ENCODE results near the gene CACNB2. TPM values are rescaled to one million over a fixed set of nuclear protein-coding genes. Genes with fewer than 3 reads are reported as not detected.

CACNB2 gene
- total and polyA plus RNA-seq, 2 experiments from 2014 or later: 4.6 to 5.3 TPM

DNA sequence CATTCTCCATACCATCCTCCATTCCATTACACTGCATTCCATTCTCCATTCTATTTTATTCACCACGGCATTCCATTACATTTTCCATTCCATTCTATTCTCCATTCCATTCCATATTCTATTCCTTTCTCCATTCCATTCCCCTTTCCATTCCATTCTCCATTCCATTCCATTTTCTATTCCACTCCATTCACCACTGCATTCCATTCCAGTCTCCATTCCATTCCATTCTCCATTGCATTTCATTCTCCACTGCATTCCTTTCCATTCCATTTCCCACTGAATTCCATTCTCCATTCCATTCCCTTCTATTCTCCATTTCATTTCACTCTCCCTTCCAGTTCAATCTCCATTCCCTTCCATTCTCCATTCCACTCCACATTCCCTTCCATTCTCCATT lies 431.6 kb downstream of the CACNB2 start:
- TF ChIP-seq EZH2phosphoT487 (IDR thresholded peaks at IDR 0.05; ENCODE audit: low read depth, severe bottlenecking, unreplicated experiment) (no peak), EZH2 (IDR thresholded peaks at IDR 0.05; ENCODE audit: borderline replicate concordance) (no peak)
- TF ChIP-seq, protein P1, sequence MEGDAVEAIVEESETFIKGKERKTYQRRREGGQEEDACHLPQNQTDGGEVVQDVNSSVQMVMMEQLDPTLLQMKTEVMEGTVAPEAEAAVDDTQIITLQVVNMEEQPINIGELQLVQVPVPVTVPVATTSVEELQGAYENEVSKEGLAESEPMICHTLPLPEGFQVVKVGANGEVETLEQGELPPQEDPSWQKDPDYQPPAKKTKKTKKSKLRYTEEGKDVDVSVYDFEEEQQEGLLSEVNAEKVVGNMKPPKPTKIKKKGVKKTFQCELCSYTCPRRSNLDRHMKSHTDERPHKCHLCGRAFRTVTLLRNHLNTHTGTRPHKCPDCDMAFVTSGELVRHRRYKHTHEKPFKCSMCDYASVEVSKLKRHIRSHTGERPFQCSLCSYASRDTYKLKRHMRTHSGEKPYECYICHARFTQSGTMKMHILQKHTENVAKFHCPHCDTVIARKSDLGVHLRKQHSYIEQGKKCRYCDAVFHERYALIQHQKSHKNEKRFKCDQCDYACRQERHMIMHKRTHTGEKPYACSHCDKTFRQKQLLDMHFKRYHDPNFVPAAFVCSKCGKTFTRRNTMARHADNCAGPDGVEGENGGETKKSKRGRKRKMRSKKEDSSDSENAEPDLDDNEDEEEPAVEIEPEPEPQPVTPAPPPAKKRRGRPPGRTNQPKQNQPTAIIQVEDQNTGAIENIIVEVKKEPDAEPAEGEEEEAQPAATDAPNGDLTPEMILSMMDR (IDR thresholded peaks at IDR 0.05; ENCODE audit: poor library complexity): no peak
- H3K9me3 ChIP-seq (ENCODE audit: low read depth): no peaks in the 10 kb centered on the region
- no peaks in the 10 kb centered on the region for H4K20me1 ChIP-seq (ENCODE audit: insufficient read depth, poor library complexity, severe bottlenecking)
- H3K27me3 ChIP-seq: no peaks in the 10 kb centered on the region
- no peaks in the 10 kb centered on the region for H3K9me2 ChIP-seq (replicated peaks; ENCODE audit: insufficient read depth)
- no peak for DNase-seq (ENCODE audit: low spot score)
- H2AFZ ChIP-seq: no peak overlapping the region
- H3K27ac ChIP-seq: no peak overlapping the region
- 95% methylated on average over 1 of the region's 1 CpG for WGBS (ENCODE audit: low lambda C conversion rate, missing lambda C conversion rate)
- no peaks in the 10 kb centered on the region for H3K79me2 ChIP-seq
- H3K4me2 ChIP-seq: no peak overlapping the region
- H3K4me1 ChIP-seq (ENCODE audit: insufficient read depth): no peaks in the 10 kb centered on the region
- H3K36me3 ChIP-seq (replicated peaks; ENCODE audit: insufficient read depth, low read depth): no peaks in the 10 kb centered on the region
- H3K4me3 ChIP-seq: no peak overlapping the region

DNA sequence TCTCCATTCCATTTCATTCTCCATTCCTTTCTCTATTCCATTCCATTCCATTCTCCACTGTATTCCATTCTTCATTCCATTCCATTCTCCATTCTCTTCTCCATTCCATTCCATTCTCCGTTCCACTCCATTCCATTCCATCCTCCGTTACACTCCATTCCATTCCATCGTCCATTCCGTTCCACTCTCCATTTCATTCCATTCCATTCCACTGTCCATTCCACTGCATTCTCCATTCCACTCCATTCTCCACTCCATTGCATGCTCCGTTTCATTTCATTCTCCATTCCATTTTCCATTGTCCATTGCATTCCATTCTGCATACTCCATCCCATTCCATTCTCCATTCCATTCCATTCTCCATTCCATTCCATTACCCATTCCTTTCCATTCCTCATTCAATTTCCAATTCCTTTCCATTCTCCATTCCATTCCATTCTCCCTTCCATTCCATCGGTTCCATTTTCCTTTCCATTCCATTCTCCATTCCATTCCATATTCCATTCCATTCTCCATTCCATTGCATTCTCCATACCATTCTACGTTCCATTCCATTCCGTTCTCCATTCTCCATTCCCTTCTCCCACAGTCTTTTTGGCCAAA lies 432.8 kb downstream of the CACNB2 start:
- 96% methylated on average over 8 of the region's 8 CpGs for WGBS (ENCODE audit: low lambda C conversion rate, missing lambda C conversion rate)
- Histone ChIP-seq H3K36me3 (replicated peaks; ENCODE audit: insufficient read depth, low read depth) (no peaks in the 10 kb centered on the region), H3K4me2 (no peak overlapping the region), H3K27ac (no peak overlapping the region), H3K9me3 (ENCODE audit: low read depth) (no peaks in the 10 kb centered on the region), H3K27me3 (no peaks in the 10 kb centered on the region), H3K79me2 (no peaks in the 10 kb centered on the region), H4K20me1 (ENCODE audit: insufficient read depth, poor library complexity, severe bottlenecking) (no peaks in the 10 kb centered on the region), H3K9me2 (replicated peaks; ENCODE audit: insufficient read depth) (no peaks in the 10 kb centered on the region), H3K4me3 (no peak overlapping the region), H3K4me1 (ENCODE audit: insufficient read depth) (no peaks in the 10 kb centered on the region), H2AFZ (no peak overlapping the region)
- TF ChIP-seq, protein P1 (IDR thresholded peaks at IDR 0.05; ENCODE audit: poor library complexity): no peak
- TF ChIP-seq EZH2phosphoT487 (IDR thresholded peaks at IDR 0.05; ENCODE audit: low read depth, severe bottlenecking, unreplicated experiment) (no peak), EZH2 (IDR thresholded peaks at IDR 0.05; ENCODE audit: borderline replicate concordance) (no peak)
- DNase-seq (ENCODE audit: low spot score): no peak

DNA sequence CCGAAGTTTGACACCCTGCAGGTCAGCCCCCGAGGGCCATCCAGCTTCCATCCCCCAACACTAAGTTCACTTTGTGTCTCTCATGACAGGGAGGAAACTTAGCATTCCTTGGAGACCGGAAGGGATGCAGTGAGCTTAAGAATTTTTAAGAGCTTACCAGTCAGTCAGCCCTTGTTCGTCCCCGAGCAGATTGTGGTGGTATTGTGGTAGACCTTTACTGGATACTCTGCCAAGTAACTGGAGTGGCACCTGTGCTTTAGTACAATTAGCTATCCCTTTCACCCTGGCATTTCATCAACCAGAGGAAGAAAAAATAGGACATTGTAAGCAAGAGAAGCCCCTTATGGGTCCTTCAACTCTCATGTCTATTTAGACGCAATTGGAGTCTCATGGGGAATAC lies 436.4 kb downstream of the CACNB2 start:
- Histone ChIP-seq H3K4me2 (no peak overlapping the region), H3K79me2 (no peaks in the 10 kb centered on the region), H3K4me3 (no peak overlapping the region), H3K9me2 (replicated peaks; ENCODE audit: insufficient read depth) (no peaks in the 10 kb centered on the region), H3K9me3 (ENCODE audit: low read depth) (no peaks in the 10 kb centered on the region), H3K36me3 (replicated peaks; ENCODE audit: insufficient read depth, low read depth) (no peaks in the 10 kb centered on the region), H3K27me3 (no peaks in the 10 kb centered on the region), H3K4me1 (ENCODE audit: insufficient read depth) (no peaks in the 10 kb centered on the region), H2AFZ (no peak overlapping the region), H3K27ac (peak overlapping the region; percentile 72), H4K20me1 (ENCODE audit: insufficient read depth, poor library complexity, severe bottlenecking) (no peaks in the 10 kb centered on the region)
- DNase-seq (ENCODE audit: low spot score): no peak
- TF ChIP-seq EZH2phosphoT487 (IDR thresholded peaks at IDR 0.05; ENCODE audit: low read depth, severe bottlenecking, unreplicated experiment): no peak
- TF ChIP-seq, protein P1 (IDR thresholded peaks at IDR 0.05; ENCODE audit: poor library complexity): no peak
- TF ChIP-seq EZH2 (IDR thresholded peaks at IDR 0.05; ENCODE audit: borderline replicate concordance): no peak
- WGBS (ENCODE audit: low lambda C conversion rate, missing lambda C conversion rate): 93% methylated on average over 6 of the region's 6 CpGs

All from hepatocyte (in vitro differentiated cells).